Measurements from ENCODE around the gene KLF13.

- TF ChIP-seq POLR2A (IDR thresholded peaks at IDR 0.05) (no peak), CTCF (IDR thresholded peaks at IDR 0.05) (no peak)
These were observed 32.5 kb downstream of the KLF13 start for GRCh38 chr15:31358957-31359701.
